Measurements from ENCODE around the gene ZFYVE28.
A peak's percentile ranks its signal among the peaks of the same experiment; 100 is the strongest.
"Not testable (repeated sequence)": the region's sequence is repeated elsewhere in the genome, so short reads cannot be mapped to it uniquely, and the experiment has no call there.

The ZFYVE28 gene

GRCh38 chr4:2231082-2231481 lies 187.4 kb downstream of the ZFYVE28 start:
- no peak overlapping the region for H2BK5ac ChIP-seq (ENCODE audit: low read length)
- H3K27ac ChIP-seq (ENCODE audit: low read depth, low read length) = no peak overlapping the region
- no peaks in the 10 kb centered on the region for H3K79me2 ChIP-seq (ENCODE audit: control insufficient read depth, insufficient read depth, low read length)
- no peak overlapping the region for H3K18ac ChIP-seq (ENCODE audit: low read length)
- peaks cover 2% of the 10 kb centered on the region for H3K36me3 ChIP-seq (ENCODE audit: control insufficient read depth, insufficient read depth, low read length)
- no peak overlapping the region for H3K4ac ChIP-seq (ENCODE audit: low read depth, low read length)
- no peak overlapping the region for H2AK5ac ChIP-seq (ENCODE audit: low read length)
- H4K8ac ChIP-seq (ENCODE audit: low read depth, low read length) = no peak overlapping the region
- no peak overlapping the region for H2BK15ac ChIP-seq (replicated peaks; ENCODE audit: low read depth)
- H3K4me1 ChIP-seq (ENCODE audit: control insufficient read depth, low read depth, low read length) = no peaks in the 10 kb centered on the region
- H3K56ac ChIP-seq (ENCODE audit: low read length) = no peak overlapping the region
- DNase-seq = no peak
- no peak overlapping the region for H3K4me2 ChIP-seq (ENCODE audit: low read length)
- no peaks in the 10 kb centered on the region for H3K27me3 ChIP-seq (ENCODE audit: insufficient read depth, low read length, poor library complexity)
- no peak overlapping the region for H3K9ac ChIP-seq (ENCODE audit: low read length)
- peaks cover 3% of the 10 kb centered on the region for H3K79me1 ChIP-seq (ENCODE audit: low read length)
- H3K23ac ChIP-seq (ENCODE audit: low read length) = no peak overlapping the region
- no peak overlapping the region for H4K5ac ChIP-seq (ENCODE audit: low read length)
- no CpG with 5 or more reads among the region's 6 CpGs for WGBS (ENCODE audit: extremely low coverage, insufficient coverage, low lambda C conversion rate)
- no peak overlapping the region for H2BK120ac ChIP-seq (ENCODE audit: low read depth, low read length)
- H3K4me3 ChIP-seq (ENCODE audit: low read length) = no peak overlapping the region

DNA sequence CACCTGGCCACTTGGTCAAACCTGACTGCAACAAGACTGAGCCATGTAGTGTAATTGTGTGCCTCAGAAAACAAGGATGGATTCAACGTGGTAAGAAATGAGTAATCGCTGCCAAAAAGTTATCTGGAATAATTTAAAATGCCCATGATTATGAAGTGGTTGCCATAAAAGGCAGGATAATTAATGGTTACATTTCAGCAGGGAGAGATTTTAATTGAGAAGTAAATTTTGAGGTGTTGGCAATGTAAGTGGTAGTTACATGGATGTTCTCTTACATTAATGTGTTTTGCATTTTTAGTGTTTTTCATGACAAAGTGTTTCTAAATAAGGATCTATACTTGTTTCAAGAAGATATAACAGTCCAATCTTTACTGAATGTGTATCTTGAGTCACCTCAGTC lies 192.2 kb downstream of the ZFYVE28 start:
- Histone ChIP-seq H3K4me3 (ENCODE audit: low read length) (no peak overlapping the region), H3K9ac (ENCODE audit: low read length) (no peak overlapping the region), H3K4ac (ENCODE audit: low read depth, low read length) (no peak overlapping the region), H3K18ac (ENCODE audit: low read length) (no peak overlapping the region), H3K27me3 (ENCODE audit: insufficient read depth, low read length, poor library complexity) (no peaks in the 10 kb centered on the region), H2AK5ac (ENCODE audit: low read length) (no peak overlapping the region), H2BK5ac (ENCODE audit: low read length) (no peak overlapping the region), H3K23ac (ENCODE audit: low read length) (no peak overlapping the region), H3K79me1 (ENCODE audit: low read length) (no peaks in the 10 kb centered on the region), H4K8ac (ENCODE audit: low read depth, low read length) (no peak overlapping the region), H4K5ac (ENCODE audit: low read length) (no peak overlapping the region), H2BK15ac (replicated peaks; ENCODE audit: low read depth) (no peak overlapping the region), H3K4me2 (ENCODE audit: low read length) (no peak overlapping the region), H3K36me3 (ENCODE audit: control insufficient read depth, insufficient read depth, low read length) (no peaks in the 10 kb centered on the region), H3K27ac (ENCODE audit: low read depth, low read length) (no peak overlapping the region), H3K56ac (ENCODE audit: low read length) (no peak overlapping the region), H3K4me1 (ENCODE audit: control insufficient read depth, low read depth, low read length) (peaks cover 14% of the 10 kb centered on the region), H2BK120ac (ENCODE audit: low read depth, low read length) (no peak overlapping the region), H3K79me2 (ENCODE audit: control insufficient read depth, insufficient read depth, low read length) (no peaks in the 10 kb centered on the region)
- WGBS (ENCODE audit: extremely low coverage, insufficient coverage, low lambda C conversion rate) = no CpG with 5 or more reads among the region's 2 CpGs
- no peak for DNase-seq

GRCh38 chr4:2222838-2223237 lies 195.6 kb downstream of the ZFYVE28 start:
- Histone ChIP-seq H2BK5ac (ENCODE audit: low read length) (no peak overlapping the region), H2BK120ac (ENCODE audit: low read depth, low read length) (no peak overlapping the region), H3K27ac (ENCODE audit: low read depth, low read length) (no peak overlapping the region), H3K27me3 (ENCODE audit: insufficient read depth, low read length, poor library complexity) (no peaks in the 10 kb centered on the region), H4K5ac (ENCODE audit: low read length) (no peak overlapping the region), H3K79me2 (ENCODE audit: control insufficient read depth, insufficient read depth, low read length) (no peaks in the 10 kb centered on the region), H3K9ac (ENCODE audit: low read length) (no peak overlapping the region), H3K23ac (ENCODE audit: low read length) (peak overlapping the region; percentile 29), H3K79me1 (ENCODE audit: low read length) (no peaks in the 10 kb centered on the region), H2BK15ac (replicated peaks; ENCODE audit: low read depth) (no peak overlapping the region), H3K4me1 (ENCODE audit: control insufficient read depth, low read depth, low read length) (peaks cover 23% of the 10 kb centered on the region), H2AK5ac (ENCODE audit: low read length) (no peak overlapping the region), H3K56ac (ENCODE audit: low read length) (peak overlapping the region; percentile 28), H3K4me2 (ENCODE audit: low read length) (no peak overlapping the region), H3K4me3 (ENCODE audit: low read length) (no peak overlapping the region), H3K36me3 (ENCODE audit: control insufficient read depth, insufficient read depth, low read length) (no peaks in the 10 kb centered on the region), H3K4ac (ENCODE audit: low read depth, low read length) (peak overlapping the region; percentile 64), H4K8ac (ENCODE audit: low read depth, low read length) (no peak overlapping the region), H3K18ac (ENCODE audit: low read length) (no peak overlapping the region)
- WGBS (ENCODE audit: extremely low coverage, insufficient coverage, low lambda C conversion rate) = no CpG with 5 or more reads among the region's 2 CpGs
- peak; percentile 45 for DNase-seq

DNA sequence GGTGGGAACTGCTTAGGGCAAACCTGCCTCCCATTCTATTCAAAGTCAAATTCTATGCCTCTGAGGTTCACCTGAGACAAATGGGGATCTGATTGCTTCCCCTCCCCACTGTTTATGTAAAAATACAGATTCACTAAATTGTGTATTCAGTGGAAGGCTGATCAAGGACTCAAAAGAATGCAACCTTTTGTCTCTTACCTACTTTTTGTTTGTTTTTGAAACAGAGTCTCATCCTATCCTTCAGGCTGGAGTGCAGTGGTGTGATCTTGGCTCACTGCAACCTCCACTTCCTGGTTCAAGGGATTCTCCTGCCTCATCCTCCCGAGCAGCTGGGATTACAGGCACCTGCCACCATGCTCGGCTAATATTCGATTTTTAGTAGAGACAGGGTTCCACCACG lies 197.1 kb downstream of the ZFYVE28 start:
- H3K4me3 ChIP-seq (ENCODE audit: low read length); H3K79me1 ChIP-seq (ENCODE audit: low read length); H3K9ac ChIP-seq (ENCODE audit: low read length); H3K79me2 ChIP-seq (ENCODE audit: control insufficient read depth, insufficient read depth, low read length); H2BK15ac ChIP-seq (replicated peaks; ENCODE audit: low read depth); H3K27me3 ChIP-seq (ENCODE audit: insufficient read depth, low read length, poor library complexity); H2BK120ac ChIP-seq (ENCODE audit: low read depth, low read length); H4K8ac ChIP-seq (ENCODE audit: low read depth, low read length); H3K23ac ChIP-seq (ENCODE audit: low read length); H2BK5ac ChIP-seq (ENCODE audit: low read length); H3K4ac ChIP-seq (ENCODE audit: low read depth, low read length); H3K27ac ChIP-seq (ENCODE audit: low read depth, low read length); H3K36me3 ChIP-seq (ENCODE audit: control insufficient read depth, insufficient read depth, low read length); H3K4me2 ChIP-seq (ENCODE audit: low read length); H2AK5ac ChIP-seq (ENCODE audit: low read length); H4K5ac ChIP-seq (ENCODE audit: low read length); H3K18ac ChIP-seq (ENCODE audit: low read length): not testable (repeated sequence)
- DNase-seq = peak; percentile 89
- no CpG with 5 or more reads among the region's 4 CpGs for WGBS (ENCODE audit: extremely low coverage, insufficient coverage, low lambda C conversion rate)
- H3K4me1 ChIP-seq (ENCODE audit: control insufficient read depth, low read depth, low read length) = peaks cover 23% of the 10 kb centered on the region
- peak overlapping the region; percentile 18 for H3K56ac ChIP-seq (ENCODE audit: low read length)

DNA sequence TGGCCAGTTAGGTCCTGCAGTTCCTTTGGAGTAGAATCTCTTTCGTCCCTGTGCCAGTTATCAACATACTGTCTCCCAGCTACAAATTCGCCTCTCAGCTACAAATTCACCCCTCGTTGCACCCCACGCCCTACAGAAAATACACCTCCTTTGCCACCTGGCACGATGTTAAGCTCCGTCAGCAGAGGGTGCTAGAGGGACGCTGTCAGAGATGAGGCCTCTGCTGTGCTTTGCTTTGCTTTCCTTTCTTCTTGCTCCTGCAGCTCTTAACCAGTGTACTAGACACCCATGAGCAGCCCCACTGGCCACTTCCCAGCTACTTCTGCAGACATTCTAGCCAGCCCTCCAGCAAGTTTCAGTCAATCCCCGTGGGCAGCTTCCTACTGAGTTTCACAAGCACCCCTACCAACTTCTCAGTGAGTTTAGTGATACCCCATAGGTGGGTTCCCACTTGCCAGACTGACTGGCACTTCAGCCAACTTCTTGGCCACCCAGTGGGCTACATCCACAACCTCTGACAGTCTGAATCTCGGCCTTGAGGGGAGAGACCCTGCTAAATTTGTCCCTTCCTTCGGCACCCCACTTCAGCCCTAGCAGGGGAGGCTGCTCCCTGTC lies 198.3 kb downstream of the ZFYVE28 start:
- H3K18ac ChIP-seq (ENCODE audit: low read length) = no peak overlapping the region
- H3K27me3 ChIP-seq (ENCODE audit: insufficient read depth, low read length, poor library complexity) = no peaks in the 10 kb centered on the region
- no peak overlapping the region for H3K23ac ChIP-seq (ENCODE audit: low read length)
- H3K36me3 ChIP-seq (ENCODE audit: control insufficient read depth, insufficient read depth, low read length) = no peaks in the 10 kb centered on the region
- WGBS (ENCODE audit: extremely low coverage, insufficient coverage, low lambda C conversion rate) = no CpG with 5 or more reads among the region's 10 CpGs
- no peak overlapping the region for H3K4ac ChIP-seq (ENCODE audit: low read depth, low read length)
- H4K5ac ChIP-seq (ENCODE audit: low read length) = no peak overlapping the region
- H2BK15ac ChIP-seq (replicated peaks; ENCODE audit: low read depth) = no peak overlapping the region
- H3K79me1 ChIP-seq (ENCODE audit: low read length) = no peaks in the 10 kb centered on the region
- no peaks in the 10 kb centered on the region for H3K79me2 ChIP-seq (ENCODE audit: control insufficient read depth, insufficient read depth, low read length)
- H3K4me3 ChIP-seq (ENCODE audit: low read length) = no peak overlapping the region
- H3K9ac ChIP-seq (ENCODE audit: low read length) = peak overlapping the region; percentile 50
- no peak overlapping the region for H3K4me2 ChIP-seq (ENCODE audit: low read length)
- peak overlapping the region; percentile 2 for H2BK5ac ChIP-seq (ENCODE audit: low read length)
- peak overlapping the region; percentile 71 for H2AK5ac ChIP-seq (ENCODE audit: low read length)
- no peak overlapping the region for H2BK120ac ChIP-seq (ENCODE audit: low read depth, low read length)
- peaks cover 23% of the 10 kb centered on the region for H3K4me1 ChIP-seq (ENCODE audit: control insufficient read depth, low read depth, low read length)
- no peak overlapping the region for H4K8ac ChIP-seq (ENCODE audit: low read depth, low read length)
- H3K56ac ChIP-seq (ENCODE audit: low read length) = peak overlapping the region; percentile 29
- peak overlapping the region; percentile 27 for H3K27ac ChIP-seq (ENCODE audit: low read depth, low read length)
- peak; percentile 84 for DNase-seq
